Measurements from ENCODE around the gene PINLYP. TPM values are rescaled to one million over a fixed set of nuclear protein-coding genes. Genes with fewer than 3 reads are reported as not detected.

Gene PINLYP
- total and polyA plus RNA-seq, 9 of the 15 experiments (the other 6 are each of a cell fraction or from before 2014, with no cell fraction given) = 1.00 to 6.7 (median 2.2) TPM

- in situ Hi-C loops (cut with MboI) (no loop called here), intact Hi-C loops (cut with micrococcal nuclease) (no loop called here)
- FAIRE-seq (no peak), ATAC-seq (no peak), DNase-seq (ENCODE audit: extremely low read depth in 1 of 4, low spot score in 3 of 4) (no peak)
- Histone ChIP-seq H2AFZ (ENCODE audit: low read depth, low read length) (no peak overlapping the region), H3K9me3 (replicated peaks; ENCODE audit: control insufficient read depth, insufficient read depth, low read depth, low read length) (no peaks in the 10 kb centered on the region), H3K79me2 (ENCODE audit: control insufficient read depth, insufficient read depth, low read length) (no peaks in the 10 kb centered on the region), H3K27me3 (ENCODE audit: control insufficient read depth in 2 of 2, insufficient read depth in 2 of 2, low read length in 2 of 2) (no peaks in the 10 kb centered on the region), H4K20me1 (replicated peaks; ENCODE audit: control insufficient read depth, insufficient read depth, low read length) (no peaks in the 10 kb centered on the region; the same call in 1 of the 2 replicates), H3K9ac (ENCODE audit: insufficient read depth in 1 of 2, low read depth in 2 of 2, low read length in 2 of 2) (peak overlapping the region in 1 of 2 experiments; percentile 81; a peak in 2 of 4 replicates), H3K36me3 (ENCODE audit: control insufficient read depth, insufficient read depth, low read length) (peaks cover 41% of the 10 kb centered on the region; the same call in 2 of the 3 replicates), H3K4me1 (replicated peaks in 1 of 2; ENCODE audit: control insufficient read depth in 2 of 2, insufficient read depth in 2 of 2, low read length in 2 of 2) (peaks cover 3 to 4% of the 10 kb centered on the region in 2 experiments; a peak in 4 of 5 replicates), H3K9me1 (ENCODE audit: control insufficient read depth, insufficient read depth, low read length) (no peaks in the 10 kb centered on the region), H3K27ac (ENCODE audit: extremely low read depth, low read depth, low read length) (no peak overlapping the region), H3K4me3 (no peak overlapping the region), H3K4me2 (ENCODE audit: insufficient read depth, low read length) (no peak overlapping the region)
- TF ChIP-seq ZNF146 (CRISPR knock-in tag; IDR thresholded peaks at IDR 0.05; ENCODE audit: unreplicated experiment) (no peak), HMG20B (CRISPR knock-in tag; IDR thresholded peaks at IDR 0.05) (no peak), CBX2 (IDR thresholded peaks at IDR 0.05; ENCODE audit: insufficient read depth, low read length, poor library complexity, severe bottlenecking) (no peak)
- WGBS (ENCODE audit: insufficient coverage, low coverage, missing lambda C conversion rate) = 85% methylated on average over 14 of the region's 14 CpGs
- ChIA-PET POLR2A (interaction anchor here (0.6 to 3.6 kb wide), 4 partner anchors 8 to 87 kb away, joined by 3 to 19 read pairs (median 5); no protein-coding TSS in a partner anchor), CTCF (ENCODE audit: low intra/inter-chr PET ratio) (no interaction called here)
- BruUV-seq (replicated peaks) = no TSS peak
Observed at GRCh38 chr19:43562698-43563241, 12.8 kb upstream of the PINLYP start.

GRCh38 chr19:43563816-43564457, 11.7 kb upstream of the PINLYP start:
- in situ Hi-C loops (cut with MboI) = no loop called here

More at GRCh38 chr19:43563816-43564457, 11.7 kb upstream of the PINLYP start:
- ATAC-seq = no peak
- no peaks in the 10 kb centered on the region for H3K9me1 ChIP-seq (ENCODE audit: control insufficient read depth, insufficient read depth, low read length)
- no peaks in the 10 kb centered on the region for H3K9me3 ChIP-seq (replicated peaks; ENCODE audit: control insufficient read depth, insufficient read depth, low read depth, low read length)
- no peak overlapping the region for H3K27ac ChIP-seq (ENCODE audit: extremely low read depth, low read depth, low read length)
- no peak overlapping the region for H2AFZ ChIP-seq (ENCODE audit: low read depth, low read length)
- TF ChIP-seq KDM1A (IDR thresholded peaks at IDR 0.05) (0 out of 4 replicates have a peak, but pooled peaks of 1 of the 2 experiments have one; percentile 25), ADNP (tag; IDR thresholded peaks at IDR 0.05) (peak; percentile 31; the same call in 1 of the 2 replicates), RBM25 (IDR thresholded peaks at IDR 0.05; ENCODE audit: low read depth, low read length, severe bottlenecking) (peak; percentile 70), BCOR (IDR thresholded peaks at IDR 0.05) (peak; percentile 78; the same call in 1 of the 2 replicates), SNIP1 (IDR thresholded peaks at IDR 0.05; ENCODE audit: low read depth) (no peak), CHD4 (IDR thresholded peaks at IDR 0.05; ENCODE audit: insufficient read depth, insufficient replicate concordance, low read depth, low read length, poor library complexity, severe bottlenecking) (peak; percentile 53)
- H4K20me1 ChIP-seq (replicated peaks; ENCODE audit: control insufficient read depth, insufficient read depth, low read length) = no peaks in the 10 kb centered on the region; the same call in 1 of the 2 replicates
- DNase-seq (ENCODE audit: extremely low read depth in 1 of 4, low spot score in 3 of 4) = no peak
- no peaks in the 10 kb centered on the region for H3K79me2 ChIP-seq (ENCODE audit: control insufficient read depth, insufficient read depth, low read length)
- CTCF ChIA-PET (ENCODE audit: low intra/inter-chr PET ratio) = no interaction called here
- intact Hi-C loops (cut with micrococcal nuclease) = no loop called here
- H3K4me2 ChIP-seq (ENCODE audit: insufficient read depth, low read length) = no peak overlapping the region
- POLR2A ChIA-PET = interaction anchor here (1.0 to 1.1 kb wide), 2 partner anchors 9 to 11 kb away, joined by 3 to 6 read pairs; no protein-coding TSS in a partner anchor
- H3K4me1 ChIP-seq (replicated peaks in 1 of 2; ENCODE audit: control insufficient read depth in 2 of 2, insufficient read depth in 2 of 2, low read length in 2 of 2) = peaks cover 3 to 4% of the 10 kb centered on the region in 2 experiments; a peak in 4 of 5 replicates
- WGBS (ENCODE audit: insufficient coverage, low coverage, missing lambda C conversion rate) = 74% methylated on average over 10 of the region's 10 CpGs
- FAIRE-seq = no peak
- no peak overlapping the region for H3K9ac ChIP-seq (ENCODE audit: insufficient read depth in 1 of 2, low read depth in 2 of 2, low read length in 2 of 2)
- peaks cover 36% of the 10 kb centered on the region; the same call in 2 of the 3 replicates for H3K36me3 ChIP-seq (ENCODE audit: control insufficient read depth, insufficient read depth, low read length)
- TSS peak; percentile 28 for BruUV-seq (replicated peaks)
- no peak overlapping the region for H3K4me3 ChIP-seq
- no peaks in the 10 kb centered on the region for H3K27me3 ChIP-seq (ENCODE audit: control insufficient read depth in 2 of 2, insufficient read depth in 2 of 2, low read length in 2 of 2)

All from K562 (cell line).